Measurements from ENCODE around the gene LAPTM5. TPM values are rescaled to one million over a fixed set of nuclear protein-coding genes. Genes with fewer than 3 reads are reported as not detected.

The LAPTM5 gene
- total and polyA plus RNA-seq, 10 donors, result 419 to 747 (median 577) TPM

GRCh38 chr1:30693822-30694221 is 63.8 kb downstream of the LAPTM5 start:
- H3K27ac ChIP-seq, result no peak overlapping the region
- no peaks in the 10 kb centered on the region for H3K36me3 ChIP-seq
- H3K27me3 ChIP-seq (replicated peaks in 1 of 7), result peaks cover 0 to 21% (median 0%) of the 10 kb centered on the region in 7 donors
- TF ChIP-seq POLR2A (IDR thresholded peaks at IDR 0.05), result no peak
- 65 to 94% (median 88%) methylated on average over 5 of the region's 5 CpGs for WGBS, 5 donors
- H3K4me1 ChIP-seq, result no peaks in the 10 kb centered on the region
- DNase-seq, result no peak
- intact Hi-C loops (cut with DNase I; ENCODE audit: low total_unique reads), result no loop called here
- no peaks in the 10 kb centered on the region for H3K9me3 ChIP-seq
- H3K4me3 ChIP-seq, result no peak overlapping the region

DNA sequence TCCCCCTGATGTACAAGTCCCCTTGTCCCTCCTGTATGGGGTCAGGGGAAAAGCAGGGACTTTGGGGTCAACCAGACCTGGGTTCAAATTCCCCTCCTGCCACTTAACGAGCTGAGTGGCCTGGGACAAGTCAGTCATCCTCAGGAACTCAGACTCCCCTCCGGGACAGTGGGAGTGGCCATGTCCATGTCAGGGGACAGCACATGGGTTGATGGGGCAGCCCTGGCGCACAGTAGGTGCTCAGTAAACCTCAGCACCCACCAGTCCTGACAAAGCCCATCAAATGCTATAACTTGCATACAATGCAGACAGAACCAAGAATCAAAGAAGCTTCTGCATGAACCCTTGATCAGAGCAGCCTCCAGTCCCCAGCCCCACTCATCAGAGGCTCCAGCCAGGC is 64.2 kb downstream of the LAPTM5 start:
- Histone ChIP-seq H3K27me3 (replicated peaks in 1 of 7) (peaks cover 0 to 21% (median 0%) of the 10 kb centered on the region in 7 donors), H3K4me1 (no peaks in the 10 kb centered on the region), H3K9me3 (no peaks in the 10 kb centered on the region), H3K27ac (no peak overlapping the region), H3K36me3 (no peaks in the 10 kb centered on the region), H3K4me3 (no peak overlapping the region)
- no peak for DNase-seq
- no peak for TF ChIP-seq POLR2AphosphoS5 (IDR thresholded peaks at IDR 0.05)
- no peak for TF ChIP-seq POLR2A (IDR thresholded peaks at IDR 0.05)
- TF ChIP-seq, protein P1, sequence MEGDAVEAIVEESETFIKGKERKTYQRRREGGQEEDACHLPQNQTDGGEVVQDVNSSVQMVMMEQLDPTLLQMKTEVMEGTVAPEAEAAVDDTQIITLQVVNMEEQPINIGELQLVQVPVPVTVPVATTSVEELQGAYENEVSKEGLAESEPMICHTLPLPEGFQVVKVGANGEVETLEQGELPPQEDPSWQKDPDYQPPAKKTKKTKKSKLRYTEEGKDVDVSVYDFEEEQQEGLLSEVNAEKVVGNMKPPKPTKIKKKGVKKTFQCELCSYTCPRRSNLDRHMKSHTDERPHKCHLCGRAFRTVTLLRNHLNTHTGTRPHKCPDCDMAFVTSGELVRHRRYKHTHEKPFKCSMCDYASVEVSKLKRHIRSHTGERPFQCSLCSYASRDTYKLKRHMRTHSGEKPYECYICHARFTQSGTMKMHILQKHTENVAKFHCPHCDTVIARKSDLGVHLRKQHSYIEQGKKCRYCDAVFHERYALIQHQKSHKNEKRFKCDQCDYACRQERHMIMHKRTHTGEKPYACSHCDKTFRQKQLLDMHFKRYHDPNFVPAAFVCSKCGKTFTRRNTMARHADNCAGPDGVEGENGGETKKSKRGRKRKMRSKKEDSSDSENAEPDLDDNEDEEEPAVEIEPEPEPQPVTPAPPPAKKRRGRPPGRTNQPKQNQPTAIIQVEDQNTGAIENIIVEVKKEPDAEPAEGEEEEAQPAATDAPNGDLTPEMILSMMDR (IDR thresholded peaks at IDR 0.05 in 8 of 11, conservative IDR thresholded peaks at IDR 0.05 in 3 of 11), result no peak
- intact Hi-C loops (cut with DNase I; ENCODE audit: low total_unique reads), result no loop called here
- WGBS, 5 donors, result 79 to 91% (median 81%) methylated on average over 3 of the region's 3 CpGs

GRCh38 chr1:30692948-30693301 is 64.6 kb downstream of the LAPTM5 start:
- TF ChIP-seq POLR2AphosphoS5 (IDR thresholded peaks at IDR 0.05), result no peak
- TF ChIP-seq POLR2A (IDR thresholded peaks at IDR 0.05), result no peak
- TF ChIP-seq, protein P1 (IDR thresholded peaks at IDR 0.05 in 8 of 11, conservative IDR thresholded peaks at IDR 0.05 in 3 of 11), result no peak
- Histone ChIP-seq H3K4me3 (no peak overlapping the region), H3K9me3 (no peaks in the 10 kb centered on the region), H3K27ac (no peak overlapping the region), H3K4me1 (no peaks in the 10 kb centered on the region), H3K27me3 (replicated peaks in 1 of 7) (peaks cover 0 to 22% (median 0%) of the 10 kb centered on the region in 7 donors), H3K36me3 (no peaks in the 10 kb centered on the region)
- intact Hi-C loops (cut with DNase I; ENCODE audit: low total_unique reads), result no loop called here
- DNase-seq, result no peak
- 72 to 82% (median 79%) methylated on average over 7 of the region's 7 CpGs for WGBS, 5 donors

DNA sequence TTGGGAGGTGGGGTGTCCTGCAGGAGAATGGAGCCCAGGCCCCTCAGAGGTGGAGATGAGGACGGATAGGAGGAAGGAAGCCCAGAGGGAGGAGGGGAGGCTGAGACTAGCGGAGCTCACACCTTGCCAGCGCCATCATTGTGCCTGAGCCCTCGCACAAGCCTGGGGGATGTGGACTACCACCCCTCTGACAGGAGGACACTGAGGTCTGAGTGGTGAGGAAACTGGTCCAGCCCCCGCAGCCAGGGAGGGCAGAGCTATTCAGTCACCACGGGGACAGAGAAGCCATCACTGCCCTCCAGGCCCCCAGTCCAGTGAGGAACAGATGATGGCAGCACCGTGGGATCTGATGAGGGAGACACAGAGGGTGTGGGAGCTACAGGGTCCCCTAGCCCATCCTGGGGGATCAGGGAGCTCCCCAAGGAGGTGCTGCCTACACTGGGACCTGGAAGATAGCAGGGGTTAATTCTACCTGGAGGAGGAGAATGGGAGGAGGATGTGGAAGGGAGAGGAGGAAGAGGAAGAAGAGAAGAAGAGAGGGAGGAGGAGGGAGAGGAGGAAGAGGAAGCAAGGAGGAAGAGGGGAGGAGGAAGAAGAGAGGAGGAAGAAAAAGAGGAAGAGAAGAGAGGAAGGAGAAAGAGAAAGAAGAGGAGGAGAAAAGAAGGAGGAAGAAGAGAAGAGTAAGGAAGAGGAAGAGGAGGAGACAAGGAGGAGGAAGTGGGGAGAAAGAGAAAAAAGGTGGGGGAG is 65.2 kb downstream of the LAPTM5 start:
- peaks cover 0 to 25% (median 0%) of the 10 kb centered on the region in 7 donors for H3K27me3 ChIP-seq (replicated peaks in 1 of 7)
- WGBS, 5 donors, result 62 to 74% (median 63%) methylated on average over 5 to 7 of the region's 7 CpGs
- intact Hi-C loops (cut with DNase I; ENCODE audit: low total_unique reads), result no loop called here
- no peak overlapping the region for H3K4me3 ChIP-seq
- H3K4me1 ChIP-seq, result no peaks in the 10 kb centered on the region
- TF ChIP-seq POLR2AphosphoS5 (IDR thresholded peaks at IDR 0.05), result no peak
- no peak for TF ChIP-seq POLR2A (IDR thresholded peaks at IDR 0.05)
- TF ChIP-seq, protein P1 (IDR thresholded peaks at IDR 0.05 in 8 of 11, conservative IDR thresholded peaks at IDR 0.05 in 3 of 11), result no peak
- H3K9me3 ChIP-seq, result no peaks in the 10 kb centered on the region
- no peaks in the 10 kb centered on the region for H3K36me3 ChIP-seq
- H3K27ac ChIP-seq, result no peak overlapping the region
- DNase-seq, result no peak

Measured in spleen (tissue), 11 donors.